SU-DHL-6 (cell line): ENCODE data around the gene KRT4.
"Not testable (repeated sequence)": the region's sequence is repeated elsewhere in the genome, so short reads cannot be mapped to it uniquely, and the experiment has no call there.

Experiments used
- H2AFZ ChIP-seq: fragments of 200-600 bp; sonication (generic); 2 replicates; pipeline ENCODE4 v1.6.1; 2014; ENCODE audit warnings: low read depth, mild to moderate bottlenecking, moderate library complexity, mixed read lengths, antibody characterized with exemption, low read length; ENCODE audit not compliant: severe bottlenecking
- H3F3A ChIP-seq: fragments of 200-600 bp; shearing (Covaris generic); 2 replicates; pipeline ENCODE4 v1.6.0; 2016; ENCODE audit warnings: antibody characterized with exemption, mild to moderate bottlenecking; ENCODE audit not compliant: insufficient read depth
- H3K27ac ChIP-seq: fragments of 200-600 bp; sonication (generic); 2 replicates; pipeline ENCODE4 v1.5.1; 2016; ENCODE audit warnings: low read depth, mild to moderate bottlenecking, low read length, moderate library complexity, mixed read lengths
- H3K27me3 ChIP-seq: fragments of 200-600 bp; sonication (generic), shearing (Covaris generic); 2 replicates; pipeline ENCODE4 v1.6.0; 2014; ENCODE audit warnings: mild to moderate bottlenecking, low read length
- H3K36me3 ChIP-seq: fragments of 200-600 bp; sonication (generic); 2 replicates; pipeline ENCODE4 v1.6.1; 2014; ENCODE audit warnings: mild to moderate bottlenecking, low read length, mixed read lengths
- H3K4me2 ChIP-seq: fragments of 300-600, 200-600 bp; shearing (Covaris generic), sonication (generic); 2 replicates; pipeline ENCODE4 v1.6.0; 2014; ENCODE audit warnings: low read length, low read depth, mild to moderate bottlenecking; ENCODE audit not compliant: poor library complexity, severe bottlenecking
- H3K4me3 ChIP-seq: fragments of 200-600 bp; sonication (generic); 2 replicates; pipeline ENCODE4 v1.5.1; 2014; ENCODE audit warnings: antibody characterized with exemption, low read length, mild to moderate bottlenecking, mixed read lengths; ENCODE audit not compliant: insufficient read depth, poor library complexity, severe bottlenecking
- H3K79me2 ChIP-seq: fragments of 200-600 bp; sonication (generic); 2 replicates; pipeline ENCODE4 v1.6.1; 2014; ENCODE audit warnings: mild to moderate bottlenecking, low read length, moderate library complexity; ENCODE audit not compliant: insufficient read depth
- H3K9ac ChIP-seq: fragments of 200-600 bp; sonication (generic); 2 replicates; pipeline ENCODE4 v1.7.0; 2014; ENCODE audit warnings: mild to moderate bottlenecking, low read length
- H3K9me2 ChIP-seq: fragments of 200-600 bp; sonication (generic); replicated peaks from 2 replicates; pipeline ENCODE4 v1.6.1; 2014; ENCODE audit warnings: low read length; ENCODE audit not compliant: insufficient read depth
- H3K9me3 ChIP-seq: fragments of 200-600 bp; sonication (generic); 2 replicates; pipeline ENCODE4 v1.6.1; 2014; ENCODE audit warnings: low read length, mixed read lengths; ENCODE audit not compliant: insufficient read depth
- H4K20me1 ChIP-seq: fragments of 200-600 bp; sonication (generic); 2 replicates; pipeline ENCODE4 v1.6.1; 2014; ENCODE audit warnings: low read depth, mild to moderate bottlenecking, antibody characterized with exemption, low read length, moderate library complexity, mixed read lengths
- EZH2phosphoT487 ChIP-seq: fragments of 200-600 bp; sonication (generic), shearing (Covaris generic); conservative IDR thresholded peaks from 2 replicates; pipeline ENCODE4 v1.6.1; 2018; ENCODE audit warnings: mild to moderate bottlenecking, antibody characterized with exemption, low read length, moderate library complexity, mixed read lengths
- TF ChIP-seq, protein P1 (sequence below): fragments of 200-600 bp; sonication (generic); IDR thresholded peaks from one replicate; pipeline ENCODE4 v1.5.1; 2017; ENCODE audit warnings: antibody characterized with exemption, mild to moderate bottlenecking, low read length, moderate library complexity; ENCODE audit not compliant: insufficient read depth, poor library complexity, severe bottlenecking

Gene KRT4

DNA sequence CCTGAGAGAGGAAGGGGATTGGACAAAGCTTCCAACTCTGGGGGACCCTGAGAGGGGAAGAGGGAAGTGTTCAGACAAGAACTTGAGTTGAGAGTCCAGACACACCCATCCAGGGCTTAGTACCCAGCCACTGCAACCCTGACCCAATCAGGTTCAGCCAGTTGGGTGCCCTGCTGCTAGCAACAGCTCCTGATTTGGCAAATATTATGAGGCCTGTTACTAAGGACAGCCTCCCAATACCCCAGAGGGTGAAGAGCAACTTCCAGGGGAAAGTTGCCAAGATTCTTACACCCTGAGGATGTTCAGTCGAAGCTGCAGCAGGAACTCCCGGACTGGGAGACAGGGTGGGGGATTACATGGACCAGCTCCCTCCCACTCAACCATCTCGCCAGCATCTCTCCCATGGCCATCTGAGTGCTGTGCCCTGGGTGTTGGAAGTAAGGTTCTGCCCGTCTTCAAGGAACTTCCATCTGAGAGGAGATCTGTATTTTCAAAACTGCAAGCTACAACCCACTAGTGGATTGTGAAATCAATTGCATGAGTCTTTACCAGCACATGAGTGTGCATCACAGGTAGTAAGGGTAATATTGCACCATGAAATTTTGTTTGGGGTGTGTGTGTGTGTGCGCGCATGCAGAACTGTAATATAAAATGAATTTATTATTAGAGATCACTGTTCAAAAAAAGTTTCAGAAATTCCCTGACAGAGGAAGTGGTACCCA is 46.3 kb upstream of the KRT4 start:
- Histone ChIP-seq H3K9ac (no peak overlapping the region), H3K4me3 (no peak overlapping the region), H2AFZ (no peak overlapping the region), H3K27me3 (no peaks in the 10 kb centered on the region), H3K79me2 (no peaks in the 10 kb centered on the region), H3K9me2 (no peaks in the 10 kb centered on the region), H3K9me3 (no peaks in the 10 kb centered on the region), H3K4me2 (no peak overlapping the region), H4K20me1 (no peaks in the 10 kb centered on the region), H3K27ac (no peak overlapping the region), H3K36me3 (no peaks in the 10 kb centered on the region), H3F3A (no peaks in the 10 kb centered on the region)
- TF ChIP-seq, protein P1, sequence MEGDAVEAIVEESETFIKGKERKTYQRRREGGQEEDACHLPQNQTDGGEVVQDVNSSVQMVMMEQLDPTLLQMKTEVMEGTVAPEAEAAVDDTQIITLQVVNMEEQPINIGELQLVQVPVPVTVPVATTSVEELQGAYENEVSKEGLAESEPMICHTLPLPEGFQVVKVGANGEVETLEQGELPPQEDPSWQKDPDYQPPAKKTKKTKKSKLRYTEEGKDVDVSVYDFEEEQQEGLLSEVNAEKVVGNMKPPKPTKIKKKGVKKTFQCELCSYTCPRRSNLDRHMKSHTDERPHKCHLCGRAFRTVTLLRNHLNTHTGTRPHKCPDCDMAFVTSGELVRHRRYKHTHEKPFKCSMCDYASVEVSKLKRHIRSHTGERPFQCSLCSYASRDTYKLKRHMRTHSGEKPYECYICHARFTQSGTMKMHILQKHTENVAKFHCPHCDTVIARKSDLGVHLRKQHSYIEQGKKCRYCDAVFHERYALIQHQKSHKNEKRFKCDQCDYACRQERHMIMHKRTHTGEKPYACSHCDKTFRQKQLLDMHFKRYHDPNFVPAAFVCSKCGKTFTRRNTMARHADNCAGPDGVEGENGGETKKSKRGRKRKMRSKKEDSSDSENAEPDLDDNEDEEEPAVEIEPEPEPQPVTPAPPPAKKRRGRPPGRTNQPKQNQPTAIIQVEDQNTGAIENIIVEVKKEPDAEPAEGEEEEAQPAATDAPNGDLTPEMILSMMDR: no peak
- no peak for TF ChIP-seq EZH2phosphoT487

DNA sequence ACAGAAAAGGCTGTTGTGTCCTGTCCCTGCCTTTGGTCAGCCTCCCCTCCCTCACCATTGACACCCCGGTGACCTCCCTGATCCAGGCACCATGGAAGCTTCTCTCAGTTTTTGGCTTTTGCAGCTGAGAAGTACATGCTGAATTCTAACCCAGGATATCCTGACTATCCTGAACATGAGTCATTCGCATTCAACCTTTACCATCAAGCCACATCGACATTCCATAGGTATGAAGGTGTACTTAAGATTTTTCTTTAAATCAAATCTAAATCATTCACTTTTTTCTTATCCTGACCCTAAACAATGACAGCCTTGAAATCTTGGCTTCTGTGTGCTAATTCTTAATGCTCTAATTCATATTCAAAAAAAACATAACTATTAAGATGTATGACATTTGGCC is 43.6 kb upstream of the KRT4 start:
- Histone ChIP-seq H3K27ac (no peak overlapping the region), H3K79me2 (no peaks in the 10 kb centered on the region)

DNA sequence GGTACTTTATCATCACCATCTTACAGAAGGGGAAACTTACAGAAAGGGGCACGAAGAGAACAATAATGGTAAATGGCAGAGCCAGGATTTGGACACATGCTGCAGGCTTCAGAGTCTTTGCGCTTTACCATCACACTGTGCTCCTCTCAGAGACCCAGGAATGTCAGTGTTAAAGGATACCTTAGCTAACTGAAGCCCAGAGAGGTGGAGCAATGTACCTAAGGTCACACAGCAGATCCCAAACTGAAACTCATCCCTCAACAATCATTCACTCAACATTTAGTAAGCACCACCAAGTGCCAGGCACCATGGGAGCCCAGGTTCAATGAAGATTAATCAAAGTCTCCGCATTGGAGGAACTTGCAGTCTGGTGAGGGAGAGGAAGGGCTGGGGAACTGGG is 42.9 kb upstream of the KRT4 start:
- Histone ChIP-seq H2AFZ (no peak overlapping the region), H3K4me2 (no peak overlapping the region), H3K79me2 (no peaks in the 10 kb centered on the region), H3K4me3 (no peak overlapping the region), H3K9me3 (no peaks in the 10 kb centered on the region), H3K9ac (no peak overlapping the region), H3K36me3 (no peaks in the 10 kb centered on the region), H4K20me1 (no peaks in the 10 kb centered on the region), H3K27ac (no peak overlapping the region), H3K9me2 (no peaks in the 10 kb centered on the region), H3F3A (no peaks in the 10 kb centered on the region), H3K27me3 (no peaks in the 10 kb centered on the region)
- no peak for TF ChIP-seq EZH2phosphoT487
- TF ChIP-seq, protein P1: no peak

More for the DNA sequence above, 43.6 kb upstream of the KRT4 start:
- H4K20me1 ChIP-seq: no peaks in the 10 kb centered on the region
- no peak overlapping the region for H3K4me2 ChIP-seq
- no peaks in the 10 kb centered on the region for H3K27me3 ChIP-seq
- no peak overlapping the region for H2AFZ ChIP-seq
- H3K9ac ChIP-seq: no peak overlapping the region
- no peaks in the 10 kb centered on the region for H3K36me3 ChIP-seq
- no peaks in the 10 kb centered on the region for H3K9me2 ChIP-seq
- no peak overlapping the region for H3K4me3 ChIP-seq
- H3F3A ChIP-seq: no peaks in the 10 kb centered on the region
- no peaks in the 10 kb centered on the region for H3K9me3 ChIP-seq
- no peak for TF ChIP-seq EZH2phosphoT487
- TF ChIP-seq, protein P1: no peak

DNA sequence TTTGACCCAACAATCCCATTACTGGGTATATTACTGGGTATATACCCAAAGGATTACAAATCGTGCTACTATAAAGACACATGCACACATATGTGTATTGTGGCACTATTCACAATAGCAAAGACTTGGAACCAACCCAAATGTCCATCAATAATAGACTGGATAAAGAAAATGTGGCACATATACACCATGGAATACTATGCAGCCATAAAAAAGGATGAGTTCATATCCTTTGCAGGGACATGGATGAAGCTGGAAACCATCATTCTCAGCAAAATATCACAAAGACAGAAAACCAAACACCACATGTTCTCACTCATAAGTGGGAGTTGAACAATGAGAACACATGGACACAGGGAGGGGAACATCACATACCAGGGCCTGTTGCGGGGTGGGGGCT is 42.2 kb upstream of the KRT4 start:
- H3K36me3 ChIP-seq, H3K4me2 ChIP-seq, H3K4me3 ChIP-seq, H4K20me1 ChIP-seq, H3K27me3 ChIP-seq, H3K79me2 ChIP-seq, H3K9me3 ChIP-seq, H3K27ac ChIP-seq, H3K9ac ChIP-seq, H2AFZ ChIP-seq, H3K9me2 ChIP-seq, H3F3A ChIP-seq: not testable (repeated sequence)
